NCI-H345 (cell line): ENCODE data around the gene TIMM29.
"Not testable (repeated sequence)": the region's sequence is repeated elsewhere in the genome, so short reads cannot be mapped to it uniquely, and the experiment has no call there.

Experiments used
- DNase-seq: peaks from one replicate; lab custom pipeline; 2025; lab: John Stamatoyannopoulos, UW

The TIMM29 gene

DNA sequence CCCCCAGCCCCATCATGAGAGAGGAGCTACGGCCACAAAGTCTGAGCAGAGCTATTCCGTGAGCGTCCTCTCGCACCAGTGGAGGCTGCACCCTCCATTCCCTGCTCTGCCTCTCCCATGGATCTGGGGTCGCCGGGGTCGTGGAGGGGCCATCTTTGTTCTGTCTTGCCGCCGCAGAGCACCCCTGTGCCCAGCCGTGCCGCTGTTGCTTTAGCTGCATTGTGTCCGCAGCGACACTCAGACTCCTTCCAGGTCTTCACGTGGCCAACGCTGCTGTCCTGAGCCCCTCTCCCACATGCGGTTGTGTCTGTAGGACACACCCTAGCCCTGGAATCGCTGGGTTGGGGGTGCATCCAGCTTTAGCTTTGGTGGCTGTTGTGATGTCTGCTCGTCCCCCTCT, 16.0 kb upstream of the TIMM29 start:
- DNase-seq = no peak

GRCh38 chr19:10913716-10914340, 14.8 kb upstream of the TIMM29 start:
- DNase-seq = no peak

DNA sequence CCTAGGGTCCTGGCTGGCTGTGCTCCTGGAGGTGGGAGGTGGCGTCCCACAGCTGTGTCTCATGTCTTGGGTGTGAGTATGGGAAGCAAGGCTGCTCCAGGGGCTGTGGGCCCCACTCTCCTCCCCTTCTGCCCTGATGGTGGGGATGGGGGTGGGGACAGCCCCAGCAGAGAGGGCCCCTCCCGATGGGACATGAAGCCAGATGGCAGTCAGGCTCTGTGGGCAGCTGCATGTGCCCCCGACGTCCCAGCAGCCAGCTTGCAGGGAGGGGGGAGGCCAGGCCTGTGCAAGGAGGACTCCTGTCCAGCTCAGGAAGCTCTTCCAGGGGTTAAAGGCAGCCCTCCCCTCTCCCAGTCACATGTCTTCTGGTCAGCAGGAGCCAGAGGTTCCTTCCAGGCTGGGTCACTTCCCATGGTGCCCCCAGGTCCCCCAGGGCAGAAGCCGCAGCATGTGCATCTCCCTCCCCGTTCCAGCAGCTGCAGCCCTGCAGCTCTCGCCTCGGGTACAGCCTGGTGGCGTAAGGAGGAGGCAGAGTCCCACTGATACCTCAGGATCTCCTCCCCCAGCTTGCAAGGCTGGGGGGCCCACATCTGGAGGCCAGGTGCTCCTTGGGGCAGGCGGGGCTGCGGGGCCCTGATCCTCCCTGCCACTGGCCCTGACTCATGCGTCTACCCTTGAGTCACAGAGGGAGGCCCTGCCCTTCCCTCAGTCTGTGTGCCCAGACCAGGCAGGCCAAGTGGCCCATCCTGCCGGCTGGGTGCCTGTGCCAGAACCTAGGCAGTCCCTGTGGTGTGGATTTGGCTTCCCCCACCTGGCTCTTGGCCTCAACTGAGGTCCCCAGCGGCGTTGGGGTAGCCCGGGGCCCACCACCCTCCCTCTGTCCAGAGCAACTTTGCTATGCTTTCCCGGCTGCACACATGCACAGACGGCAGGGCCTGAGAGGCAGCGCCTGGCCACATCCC, 13.2 kb upstream of the TIMM29 start:
- no peak for DNase-seq

GRCh38 chr19:10916602-10917001, 12.0 kb upstream of the TIMM29 start:
- no peak for DNase-seq

DNA sequence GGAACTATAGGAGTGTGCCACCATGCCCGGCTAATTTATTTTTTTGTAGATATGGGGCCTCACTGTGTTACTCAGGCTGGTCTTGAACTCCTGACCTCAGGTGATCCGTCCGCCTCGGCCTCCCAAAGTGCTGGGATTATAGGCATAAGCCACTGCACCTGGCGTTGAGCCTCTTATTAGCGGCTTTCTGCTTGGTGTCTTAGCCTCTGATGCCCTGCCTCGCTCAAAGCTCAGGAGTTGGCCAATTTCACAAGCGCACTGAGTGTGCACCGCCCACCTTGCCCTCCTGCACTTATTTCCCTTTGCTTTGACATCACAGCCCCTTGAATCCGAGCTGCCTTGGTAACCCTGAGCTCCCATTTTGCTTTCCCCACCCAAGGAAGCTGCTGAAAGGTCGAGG, 10.3 kb upstream of the TIMM29 start:
- DNase-seq = no peak

DNA sequence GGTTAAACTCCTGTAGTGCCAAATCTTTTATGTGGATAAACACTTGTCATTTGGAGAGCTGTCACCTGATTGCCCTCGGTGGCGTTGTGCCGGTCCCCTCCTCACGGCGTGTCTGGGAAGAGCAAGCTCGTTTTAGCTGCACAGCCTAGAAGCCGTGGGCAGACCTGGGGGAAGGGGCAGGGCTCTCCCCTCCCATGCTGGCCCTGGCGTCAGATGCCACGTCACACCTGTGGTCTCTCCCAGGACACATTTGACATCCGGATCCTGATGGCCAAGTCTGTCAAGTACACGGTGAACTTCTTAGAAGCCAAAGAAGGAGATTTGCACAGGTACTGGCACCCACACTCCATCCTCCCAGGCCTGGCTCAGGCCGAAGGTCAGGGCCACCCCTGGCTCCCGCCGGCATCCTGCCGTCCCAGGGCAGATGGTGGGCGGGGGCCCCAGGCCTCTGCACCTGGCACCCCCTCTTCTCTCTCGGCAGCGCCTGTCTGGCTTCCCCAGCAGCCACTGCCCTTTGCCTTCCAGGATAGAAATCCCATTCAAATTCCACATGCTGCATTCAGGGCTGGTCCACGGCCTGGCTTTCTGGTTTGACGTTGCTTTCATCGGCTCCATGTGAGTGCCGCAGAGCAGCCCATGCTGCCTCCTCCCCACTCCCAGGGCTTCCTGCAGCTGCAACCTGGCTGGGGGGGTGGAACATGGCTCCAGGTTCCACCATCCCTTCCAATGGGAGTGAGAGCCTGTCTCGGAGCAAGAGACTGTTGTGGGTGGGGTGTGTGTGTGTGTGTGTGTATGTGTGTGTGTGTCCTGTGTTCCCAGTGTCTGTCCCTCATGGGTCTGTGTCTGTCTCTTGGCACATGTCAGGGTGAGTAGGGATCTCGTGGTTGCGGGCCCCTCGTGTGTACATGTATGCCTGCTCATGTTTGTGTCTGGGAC, 9.0 kb upstream of the TIMM29 start:
- DNase-seq = no peak

- no peak for DNase-seq
Measured at GRCh38 chr19:10920288-10920655, 8.3 kb upstream of the TIMM29 start.

DNA sequence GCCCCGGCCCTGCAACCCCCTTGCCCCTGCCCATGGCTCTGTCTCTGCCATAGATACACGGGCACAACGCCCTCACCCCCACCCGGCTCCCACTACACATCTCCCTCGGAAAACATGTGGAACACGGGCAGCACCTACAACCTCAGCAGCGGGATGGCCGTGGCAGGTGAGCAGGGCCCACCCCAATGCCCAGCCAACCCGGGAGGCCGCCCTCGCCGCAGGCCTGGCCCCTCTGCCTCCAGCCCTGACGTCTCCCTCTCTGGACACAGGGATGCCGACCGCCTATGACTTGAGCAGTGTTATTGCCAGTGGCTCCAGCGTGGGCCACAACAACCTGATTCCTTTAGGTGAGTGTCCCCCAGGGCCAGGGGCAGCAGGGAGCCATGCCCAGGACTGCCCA, 7.8 kb upstream of the TIMM29 start:
- no peak for DNase-seq

DNA sequence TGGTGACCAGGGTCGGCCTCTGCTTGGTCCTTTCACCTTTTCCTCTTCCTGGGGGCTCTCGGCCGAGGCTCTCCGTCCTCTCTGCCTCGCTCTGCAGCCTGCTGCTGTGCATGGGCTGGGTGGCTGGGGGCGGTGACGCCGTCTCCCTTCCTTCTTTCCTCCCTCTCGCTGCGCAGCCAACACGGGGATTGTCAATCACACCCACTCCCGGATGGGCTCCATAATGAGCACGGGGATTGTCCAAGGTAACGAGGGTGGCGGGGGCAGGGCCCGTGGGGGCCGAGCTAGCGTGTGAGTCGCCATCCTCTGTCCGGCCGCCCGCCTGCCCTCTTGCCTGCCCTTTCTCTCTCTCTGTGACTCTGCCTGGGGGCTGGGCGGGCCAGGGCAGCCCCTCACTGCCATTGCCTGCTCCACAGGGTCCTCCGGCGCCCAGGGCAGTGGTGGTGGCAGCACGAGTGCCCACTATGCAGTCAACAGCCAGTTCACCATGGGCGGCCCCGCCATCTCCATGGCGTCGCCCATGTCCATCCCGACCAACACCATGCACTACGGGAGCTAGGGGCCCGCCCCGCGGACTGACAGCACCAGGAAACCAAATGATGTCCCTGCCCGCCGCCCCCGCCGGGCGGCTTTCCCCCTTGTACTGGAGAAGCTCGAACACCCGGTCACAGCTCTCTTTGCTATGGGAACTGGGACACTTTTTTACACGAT, 7.3 kb upstream of the TIMM29 start:
- no peak for DNase-seq

DNA sequence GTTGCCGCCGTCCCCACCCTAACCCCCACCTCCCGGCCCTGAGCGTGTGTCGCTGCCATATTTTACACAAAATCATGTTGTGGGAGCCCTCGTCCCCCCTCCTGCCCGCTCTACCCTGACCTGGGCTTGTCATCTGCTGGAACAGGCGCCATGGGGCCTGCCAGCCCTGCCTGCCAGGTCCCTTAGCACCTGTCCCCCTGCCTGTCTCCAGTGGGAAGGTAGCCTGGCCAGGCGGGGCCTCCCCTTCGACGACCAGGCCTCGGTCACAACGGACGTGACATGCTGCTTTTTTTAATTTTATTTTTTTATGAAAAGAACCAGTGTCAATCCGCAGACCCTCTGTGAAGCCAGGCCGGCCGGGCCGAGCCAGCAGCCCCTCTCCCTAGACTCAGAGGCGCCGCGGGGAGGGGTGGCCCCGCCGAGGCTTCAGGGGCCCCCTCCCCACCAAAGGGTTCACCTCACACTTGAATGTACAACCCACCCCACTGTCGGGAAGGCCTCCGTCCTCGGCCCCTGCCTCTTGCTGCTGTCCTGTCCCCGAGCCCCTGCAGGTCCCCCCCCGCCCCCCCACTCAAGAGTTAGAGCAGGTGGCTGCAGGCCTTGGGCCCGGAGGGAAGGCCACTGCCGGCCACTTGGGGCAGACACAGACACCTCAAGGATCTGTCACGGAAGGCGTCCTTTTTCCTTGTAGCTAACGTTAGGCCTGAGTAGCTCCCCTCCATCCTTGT, 6.5 kb upstream of the TIMM29 start:
- DNase-seq = no peak

DNA sequence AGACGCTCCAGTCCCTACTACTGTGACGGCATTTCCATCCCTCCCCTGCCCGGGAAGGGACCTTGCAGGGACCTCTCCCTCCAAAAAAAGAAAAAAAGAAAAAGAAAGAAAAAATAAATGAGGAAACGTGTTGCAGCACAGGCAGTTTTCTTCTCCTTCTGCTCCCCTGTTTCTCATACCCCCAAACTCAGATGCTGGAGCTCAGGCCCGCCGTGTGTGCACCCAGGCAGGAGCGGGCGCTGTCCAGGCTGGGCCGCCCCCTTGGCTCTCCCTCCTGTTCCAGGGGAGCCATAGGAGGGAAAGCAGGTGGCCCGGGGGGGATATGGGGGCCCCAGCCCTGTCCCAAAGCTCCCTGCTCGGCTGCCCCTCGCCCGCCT, 6.0 kb upstream of the TIMM29 start:
- no peak for DNase-seq

DNA sequence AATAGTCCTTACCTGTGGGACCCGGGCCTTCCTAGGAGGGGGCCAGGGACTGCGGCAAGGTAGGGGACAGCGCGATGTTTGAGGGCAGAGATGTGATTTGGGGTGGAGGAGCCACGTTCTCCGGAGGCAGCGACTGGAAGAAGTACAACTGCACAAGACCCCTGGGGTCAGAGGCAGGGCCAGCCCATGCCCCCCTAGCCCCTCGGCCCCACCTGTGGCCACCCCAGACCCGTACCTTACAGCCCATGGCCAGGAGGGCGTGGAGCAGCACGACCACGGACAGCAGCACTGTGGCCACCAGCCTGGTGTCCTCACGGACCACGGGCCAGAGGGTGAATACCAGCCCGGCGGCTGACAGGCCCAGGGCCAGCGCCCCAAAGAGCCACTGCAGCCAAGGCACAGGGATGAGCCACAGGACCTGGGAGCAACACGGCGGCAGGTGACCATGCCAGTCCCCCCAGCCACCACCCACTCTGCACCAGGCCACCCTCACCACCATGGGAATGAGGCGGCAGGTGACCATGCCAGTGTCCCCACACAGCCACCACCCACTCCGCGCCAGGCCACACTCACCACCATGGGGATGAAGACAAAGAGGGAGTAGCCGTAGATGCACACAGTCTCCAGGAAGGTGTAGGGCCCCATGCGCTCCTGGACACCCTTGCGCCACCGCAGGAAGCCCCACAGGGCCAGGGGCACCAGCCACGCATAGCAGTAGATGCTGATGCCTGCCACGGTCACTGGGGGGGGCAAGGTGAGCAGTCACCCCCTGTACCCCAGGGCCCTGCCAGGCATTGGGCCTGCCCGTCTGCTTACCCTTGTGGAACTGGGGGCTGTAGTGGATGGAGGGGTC, 5.1 kb upstream of the TIMM29 start:
- no peak for DNase-seq

DNA sequence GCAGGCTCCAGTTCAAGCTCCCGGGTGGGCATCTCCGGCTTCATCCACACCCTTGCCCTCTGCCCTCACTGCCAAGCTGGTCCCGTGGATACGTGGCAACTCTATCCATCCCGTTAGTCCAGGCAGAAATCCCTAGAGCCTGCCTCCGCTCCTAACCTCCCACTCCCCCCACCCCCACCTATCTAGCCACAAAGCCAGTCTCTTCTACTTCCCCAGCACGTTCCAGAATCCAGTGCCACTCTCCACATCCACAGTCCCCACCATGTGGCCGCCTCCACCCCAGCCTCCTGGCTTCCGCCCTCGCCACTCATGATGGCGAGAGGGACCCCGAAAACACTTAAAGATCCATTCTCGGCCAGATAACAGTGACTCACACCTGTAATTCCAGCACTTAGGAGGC, 4.0 kb upstream of the TIMM29 start:
- DNase-seq = no peak

GRCh38 chr19:10927730-10928562, 665 bp upstream of the TIMM29 start:
- DNase-seq = no peak

- no peak for DNase-seq
Measured at GRCh38 chr19:10929402-10929794, 787 bp downstream of the TIMM29 start.

DNA sequence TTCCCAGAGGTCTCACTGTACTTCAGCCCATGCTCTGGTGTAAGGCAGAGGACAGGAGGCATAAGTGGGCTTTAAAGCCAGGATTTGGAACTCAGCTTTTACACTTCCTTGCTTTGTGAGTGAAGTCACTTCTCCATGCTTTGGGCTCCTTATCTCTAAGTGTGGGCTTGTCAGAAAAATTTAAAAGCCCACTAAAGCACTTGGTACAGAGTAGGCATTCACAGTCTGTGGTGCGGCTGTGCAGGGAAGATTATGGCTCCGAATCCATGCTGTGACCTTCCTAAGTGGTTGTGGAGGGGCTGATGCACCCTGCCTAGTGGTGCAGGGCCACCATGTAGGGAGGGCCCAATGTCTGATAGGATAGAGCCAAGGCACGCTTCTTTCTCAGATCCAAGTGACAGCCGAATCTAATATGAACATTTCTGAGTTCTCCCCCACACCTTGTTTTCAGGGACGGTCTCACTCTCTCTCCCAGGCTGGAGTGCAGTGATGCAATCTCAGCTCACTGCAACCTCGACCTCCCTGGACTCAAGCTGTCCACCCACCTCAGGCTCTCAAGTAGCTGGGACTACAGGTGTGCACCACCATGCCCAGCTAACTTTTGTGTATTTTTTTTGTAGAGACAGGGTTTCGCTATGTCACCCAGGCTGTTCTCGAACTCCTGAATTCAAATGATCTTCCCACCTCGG, 6.9 kb downstream of the TIMM29 start:
- DNase-seq = no peak

DNA sequence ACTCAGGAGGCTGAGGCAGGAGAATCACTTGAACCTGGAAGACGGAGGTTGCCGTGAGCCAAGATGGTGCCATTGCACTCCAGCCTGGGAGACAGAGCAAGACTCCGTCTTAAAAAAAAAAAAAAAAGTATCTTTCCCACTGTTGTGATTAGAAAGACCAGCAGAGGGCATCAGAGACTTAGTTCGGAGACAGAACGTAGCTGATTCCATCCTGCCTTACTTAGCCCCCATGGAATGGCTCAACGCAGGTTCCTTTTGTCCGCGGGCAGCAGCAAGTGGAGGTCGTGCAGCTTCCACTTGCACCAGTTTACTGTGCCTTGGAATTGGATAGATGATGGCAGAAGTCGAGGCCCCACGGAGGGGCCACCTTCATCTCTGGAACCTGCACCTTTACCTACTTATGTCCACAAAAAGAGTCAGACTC, 8.1 kb downstream of the TIMM29 start:
- peak; percentile 83 for DNase-seq

DNA sequence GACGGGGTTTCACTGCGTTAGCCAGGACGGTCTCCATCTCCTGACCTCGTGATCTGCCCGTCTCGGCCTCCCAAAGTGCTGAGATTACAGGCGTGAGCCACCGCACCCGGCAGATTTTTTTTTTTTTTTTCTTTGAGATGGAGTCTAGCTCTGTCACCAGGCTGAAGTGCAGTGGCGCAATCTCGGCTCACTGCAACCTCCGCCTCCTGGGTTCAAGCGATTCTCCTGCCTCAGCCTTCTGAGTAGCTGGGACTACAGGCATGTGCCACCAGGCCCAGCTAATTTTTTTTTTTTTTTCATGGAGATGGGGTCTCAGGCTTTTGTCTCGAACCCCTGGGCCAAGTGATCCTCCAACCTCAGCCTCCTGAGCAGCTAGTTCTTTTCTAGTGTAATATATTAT, 13.0 kb downstream of the TIMM29 start:
- DNase-seq = not testable (repeated sequence)

- DNase-seq = not testable (repeated sequence)
Measured at GRCh38 chr19:10943412-10943811, 14.8 kb downstream of the TIMM29 start.
